ENCODE measurements around the gene PBX2.
A peak's percentile ranks its signal among the peaks of the same experiment; 100 is the strongest.

The PBX2 gene

GRCh38 chr6:32156891-32157290, 33.1 kb downstream of the PBX2 start:
- DNase-seq (ENCODE audit: low read depth) = no peak
- TF ChIP-seq MYC (IDR thresholded peaks at IDR 0.05; ENCODE audit: low read depth, low read length) = no peak
- no peak for TF ChIP-seq POLR2A (IDR thresholded peaks at IDR 0.05; ENCODE audit: extremely low read depth, insufficient read length)
- TF ChIP-seq MAX (IDR thresholded peaks at IDR 0.05; ENCODE audit: low read depth, low read length) = no peak
- TF ChIP-seq, protein P1, sequence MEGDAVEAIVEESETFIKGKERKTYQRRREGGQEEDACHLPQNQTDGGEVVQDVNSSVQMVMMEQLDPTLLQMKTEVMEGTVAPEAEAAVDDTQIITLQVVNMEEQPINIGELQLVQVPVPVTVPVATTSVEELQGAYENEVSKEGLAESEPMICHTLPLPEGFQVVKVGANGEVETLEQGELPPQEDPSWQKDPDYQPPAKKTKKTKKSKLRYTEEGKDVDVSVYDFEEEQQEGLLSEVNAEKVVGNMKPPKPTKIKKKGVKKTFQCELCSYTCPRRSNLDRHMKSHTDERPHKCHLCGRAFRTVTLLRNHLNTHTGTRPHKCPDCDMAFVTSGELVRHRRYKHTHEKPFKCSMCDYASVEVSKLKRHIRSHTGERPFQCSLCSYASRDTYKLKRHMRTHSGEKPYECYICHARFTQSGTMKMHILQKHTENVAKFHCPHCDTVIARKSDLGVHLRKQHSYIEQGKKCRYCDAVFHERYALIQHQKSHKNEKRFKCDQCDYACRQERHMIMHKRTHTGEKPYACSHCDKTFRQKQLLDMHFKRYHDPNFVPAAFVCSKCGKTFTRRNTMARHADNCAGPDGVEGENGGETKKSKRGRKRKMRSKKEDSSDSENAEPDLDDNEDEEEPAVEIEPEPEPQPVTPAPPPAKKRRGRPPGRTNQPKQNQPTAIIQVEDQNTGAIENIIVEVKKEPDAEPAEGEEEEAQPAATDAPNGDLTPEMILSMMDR (IDR thresholded peaks at IDR 0.05; ENCODE audit: low read depth, low read length) = no peak
- H3K4me3 ChIP-seq (ENCODE audit: low read depth, low read length) = no peak overlapping the region

GRCh38 chr6:32154514-32155161, 35.4 kb downstream of the PBX2 start:
- TF ChIP-seq MAX (IDR thresholded peaks at IDR 0.05; ENCODE audit: low read depth, low read length) (peak; percentile 70), POLR2A (IDR thresholded peaks at IDR 0.05; ENCODE audit: extremely low read depth, insufficient read length) (no peak), MYC (IDR thresholded peaks at IDR 0.05; ENCODE audit: low read depth, low read length) (peak; percentile 65)
- TF ChIP-seq, protein P1 (IDR thresholded peaks at IDR 0.05; ENCODE audit: low read depth, low read length) = peak; percentile 33
- peak; percentile 84 for DNase-seq (ENCODE audit: low read depth)
- H3K4me3 ChIP-seq (ENCODE audit: low read depth, low read length) = peak overlapping the region; percentile 90

GRCh38 chr6:32153564-32154513, 36.2 kb downstream of the PBX2 start, which contains the start of gene PPT2:
TSS of gene PPT2 (plus strand) at chr6:32154141. CDS start at chr6:32154595, 454 bp downstream.
- peak within 1 kb of the TSS; percentile 90 for H3K4me3 ChIP-seq (ENCODE audit: low read depth, low read length)
- peak; percentile 90 for DNase-seq (ENCODE audit: low read depth)
- TF ChIP-seq MYC (IDR thresholded peaks at IDR 0.05; ENCODE audit: low read depth, low read length) (peak; percentile 38; the same call in 1 of the 2 replicates), MAX (IDR thresholded peaks at IDR 0.05; ENCODE audit: low read depth, low read length) (0 out of 2 replicates have a peak, but pooled peaks have one; percentile 14), POLR2A (IDR thresholded peaks at IDR 0.05; ENCODE audit: extremely low read depth, insufficient read length) (peak; percentile 36)
- TF ChIP-seq, protein P1 (IDR thresholded peaks at IDR 0.05; ENCODE audit: low read depth, low read length) = no peak

- TF ChIP-seq, protein P1 (IDR thresholded peaks at IDR 0.05; ENCODE audit: low read depth, low read length) = no peak
- TF ChIP-seq MYC (IDR thresholded peaks at IDR 0.05; ENCODE audit: low read depth, low read length) (no peak), POLR2A (IDR thresholded peaks at IDR 0.05; ENCODE audit: extremely low read depth, insufficient read length) (no peak), MAX (IDR thresholded peaks at IDR 0.05; ENCODE audit: low read depth, low read length) (no peak)
- no peak for DNase-seq (ENCODE audit: low read depth)
Measured at GRCh38 chr6:32152769-32153563, 37.0 kb downstream of the PBX2 start.

More at GRCh38 chr6:32152769-32153563, 37.0 kb downstream of the PBX2 start:
- peak overlapping the region; percentile 90 for H3K4me3 ChIP-seq (ENCODE audit: low read depth, low read length)

Measured in NB4 (cell line).